Brain microvascular endothelial cell (primary cell): Measurements from ENCODE around the gene PARP1.
"Not testable (repeated sequence)": the region's sequence is repeated elsewhere in the genome, so short reads cannot be mapped to it uniquely, and the experiment has no call there.

Experiments
- DNase-seq: peaks from one replicate; pipeline ENCODE4 v3.0.0-alpha.2; 2020
- H3K27ac ChIP-seq: fragments of 250-450 bp; sonication (Bioruptor Pico); 2 replicates; pipeline ENCODE4 v1.5.1; 2020; ENCODE audit warnings: mild to moderate bottlenecking, moderate library complexity
- H3K27me3 ChIP-seq: fragments of 250-450 bp; sonication (Bioruptor Pico); replicated peaks from 2 replicates; pipeline ENCODE4 v1.5.1; 2020; ENCODE audit warnings: mild to moderate bottlenecking
- H3K36me3 ChIP-seq: fragments of 250-450 bp; sonication (Bioruptor Pico); replicated peaks from 2 replicates; pipeline ENCODE4 v1.5.1; 2020; ENCODE audit warnings: mild to moderate bottlenecking
- H3K4me3 ChIP-seq: 2 replicates; pipeline ENCODE4 v1.5.1; 2011; ENCODE audit warnings: low read depth, mild to moderate bottlenecking, control low read depth, low read length, moderate library complexity
- in situ Hi-C: cut with HindIII; loops from 2 replicates; pipeline ENCODE4 v1.10.0; 2017; ENCODE audit warnings: low sequenced_read_pairs, low pct_ligation_motif_present
- TF ChIP-seq, protein P1 (sequence below): IDR thresholded peaks from 2 replicates; pipeline ENCODE4 v1.5.1; 2011; ENCODE audit warnings: low read depth, mild to moderate bottlenecking, moderate library complexity, low read length, control low read depth, inconsistent platforms; ENCODE audit errors: missing control alignments

PARP1 gene

DNA sequence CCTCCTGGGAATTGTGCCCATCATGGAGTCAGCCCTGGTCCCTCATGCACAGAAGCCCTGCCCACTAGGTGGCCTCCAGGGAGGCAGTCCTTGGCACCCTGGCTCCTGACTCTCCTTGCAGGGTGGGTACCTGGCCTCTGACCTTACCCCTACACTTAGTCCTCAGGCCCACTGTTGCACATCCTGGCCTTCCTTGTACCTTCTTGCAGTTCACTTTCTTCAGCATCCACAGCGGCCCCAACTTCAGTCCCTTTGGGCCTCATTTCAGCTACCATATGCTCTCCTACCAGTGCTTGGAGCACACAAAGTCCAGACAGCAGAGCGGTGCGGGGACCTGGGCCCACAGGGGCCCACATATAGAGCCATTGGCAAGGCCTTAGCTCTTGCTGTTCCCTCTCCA lies 19.2 kb upstream of the PARP1 start:
- H3K4me3 ChIP-seq = no peak overlapping the region
- DNase-seq = no peak
- no peaks in the 10 kb centered on the region for H3K27me3 ChIP-seq
- in situ Hi-C loops = no loop called here
- no peaks in the 10 kb centered on the region for H3K36me3 ChIP-seq
- no peak overlapping the region for H3K27ac ChIP-seq
- TF ChIP-seq, protein P1, sequence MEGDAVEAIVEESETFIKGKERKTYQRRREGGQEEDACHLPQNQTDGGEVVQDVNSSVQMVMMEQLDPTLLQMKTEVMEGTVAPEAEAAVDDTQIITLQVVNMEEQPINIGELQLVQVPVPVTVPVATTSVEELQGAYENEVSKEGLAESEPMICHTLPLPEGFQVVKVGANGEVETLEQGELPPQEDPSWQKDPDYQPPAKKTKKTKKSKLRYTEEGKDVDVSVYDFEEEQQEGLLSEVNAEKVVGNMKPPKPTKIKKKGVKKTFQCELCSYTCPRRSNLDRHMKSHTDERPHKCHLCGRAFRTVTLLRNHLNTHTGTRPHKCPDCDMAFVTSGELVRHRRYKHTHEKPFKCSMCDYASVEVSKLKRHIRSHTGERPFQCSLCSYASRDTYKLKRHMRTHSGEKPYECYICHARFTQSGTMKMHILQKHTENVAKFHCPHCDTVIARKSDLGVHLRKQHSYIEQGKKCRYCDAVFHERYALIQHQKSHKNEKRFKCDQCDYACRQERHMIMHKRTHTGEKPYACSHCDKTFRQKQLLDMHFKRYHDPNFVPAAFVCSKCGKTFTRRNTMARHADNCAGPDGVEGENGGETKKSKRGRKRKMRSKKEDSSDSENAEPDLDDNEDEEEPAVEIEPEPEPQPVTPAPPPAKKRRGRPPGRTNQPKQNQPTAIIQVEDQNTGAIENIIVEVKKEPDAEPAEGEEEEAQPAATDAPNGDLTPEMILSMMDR = no peak

DNA sequence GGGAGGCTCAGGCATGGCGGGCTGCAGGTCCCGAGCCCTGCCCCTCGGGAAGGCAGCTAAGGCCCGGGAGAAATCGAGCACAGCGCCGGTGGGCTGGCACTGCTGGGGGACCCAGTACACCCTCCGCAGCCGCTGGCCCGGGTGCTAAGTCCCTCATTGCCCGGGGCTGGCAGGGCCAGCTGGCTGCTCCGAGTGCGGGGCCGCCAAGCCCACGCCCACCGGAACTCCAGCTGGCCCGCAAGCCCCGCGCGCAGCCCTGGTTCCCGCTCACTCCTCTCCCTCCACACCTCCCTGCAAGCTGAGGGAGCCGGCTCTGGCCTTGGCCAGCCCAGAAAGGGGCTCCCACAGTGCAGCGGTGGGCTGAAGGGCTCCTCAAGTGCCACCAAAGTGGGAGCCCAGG lies 18.5 kb upstream of the PARP1 start:
- in situ Hi-C loops, DNase-seq, H3K36me3 ChIP-seq, H3K27ac ChIP-seq, H3K27me3 ChIP-seq, H3K4me3 ChIP-seq: not testable (repeated sequence)

DNA sequence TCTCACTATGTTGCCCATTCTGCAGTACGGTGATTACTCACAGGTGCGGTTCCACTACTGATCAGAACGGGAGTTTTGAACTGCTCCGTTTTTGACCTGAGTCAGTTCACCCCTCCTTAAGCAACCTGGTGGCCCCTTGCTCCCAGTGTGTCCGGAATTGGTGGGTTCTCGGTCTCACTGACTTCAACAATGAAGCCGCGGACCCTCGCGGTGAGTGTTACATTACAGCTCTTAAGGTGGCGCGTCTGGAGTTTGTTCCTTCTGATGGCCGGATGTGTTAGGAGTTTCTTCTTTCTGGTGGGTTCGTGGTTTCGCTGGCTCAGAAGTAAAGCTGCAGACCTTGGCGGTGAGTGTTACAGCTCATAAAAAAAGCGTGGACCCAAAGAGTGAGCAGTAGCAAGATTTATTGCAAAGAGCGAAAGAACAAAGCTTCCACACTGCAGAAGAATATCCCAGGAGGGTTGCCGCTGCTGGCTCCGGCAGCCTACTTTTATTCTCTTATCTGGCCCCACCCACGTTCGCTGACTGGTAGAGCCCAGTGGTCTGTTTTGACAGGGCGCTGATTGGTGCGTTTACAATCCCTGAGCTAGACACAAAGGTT lies 17.6 kb upstream of the PARP1 start:
- H3K36me3 ChIP-seq = no peaks in the 10 kb centered on the region
- TF ChIP-seq, protein P1 = no peak
- no peak overlapping the region for H3K27ac ChIP-seq
- H3K27me3 ChIP-seq = no peaks in the 10 kb centered on the region
- no peak for DNase-seq
- H3K4me3 ChIP-seq = no peak overlapping the region
- in situ Hi-C loops = no loop called here

DNA sequence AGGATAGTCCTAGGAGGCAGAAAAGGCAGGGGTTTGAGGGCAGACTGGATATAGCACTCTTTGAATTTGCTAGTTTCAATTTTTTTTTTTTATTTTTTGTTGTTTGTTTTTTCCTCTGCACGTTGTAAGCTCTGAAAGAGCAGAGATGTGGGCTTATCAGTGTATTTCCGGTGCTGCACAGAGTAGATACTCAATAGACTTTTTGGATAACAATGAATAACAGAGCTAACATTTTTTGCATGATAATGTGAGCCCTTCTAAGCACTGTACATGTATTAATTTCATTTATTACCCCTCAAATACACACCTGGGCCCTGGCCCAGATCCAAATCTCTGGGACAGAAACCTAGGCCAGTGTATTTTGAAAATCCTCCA lies 17.1 kb upstream of the PARP1 start:
- no peak for DNase-seq
- H3K36me3 ChIP-seq = no peaks in the 10 kb centered on the region
- TF ChIP-seq, protein P1 = no peak
- in situ Hi-C loops = no loop called here
- no peak overlapping the region for H3K27ac ChIP-seq
- no peak overlapping the region for H3K4me3 ChIP-seq
- no peaks in the 10 kb centered on the region for H3K27me3 ChIP-seq

DNA sequence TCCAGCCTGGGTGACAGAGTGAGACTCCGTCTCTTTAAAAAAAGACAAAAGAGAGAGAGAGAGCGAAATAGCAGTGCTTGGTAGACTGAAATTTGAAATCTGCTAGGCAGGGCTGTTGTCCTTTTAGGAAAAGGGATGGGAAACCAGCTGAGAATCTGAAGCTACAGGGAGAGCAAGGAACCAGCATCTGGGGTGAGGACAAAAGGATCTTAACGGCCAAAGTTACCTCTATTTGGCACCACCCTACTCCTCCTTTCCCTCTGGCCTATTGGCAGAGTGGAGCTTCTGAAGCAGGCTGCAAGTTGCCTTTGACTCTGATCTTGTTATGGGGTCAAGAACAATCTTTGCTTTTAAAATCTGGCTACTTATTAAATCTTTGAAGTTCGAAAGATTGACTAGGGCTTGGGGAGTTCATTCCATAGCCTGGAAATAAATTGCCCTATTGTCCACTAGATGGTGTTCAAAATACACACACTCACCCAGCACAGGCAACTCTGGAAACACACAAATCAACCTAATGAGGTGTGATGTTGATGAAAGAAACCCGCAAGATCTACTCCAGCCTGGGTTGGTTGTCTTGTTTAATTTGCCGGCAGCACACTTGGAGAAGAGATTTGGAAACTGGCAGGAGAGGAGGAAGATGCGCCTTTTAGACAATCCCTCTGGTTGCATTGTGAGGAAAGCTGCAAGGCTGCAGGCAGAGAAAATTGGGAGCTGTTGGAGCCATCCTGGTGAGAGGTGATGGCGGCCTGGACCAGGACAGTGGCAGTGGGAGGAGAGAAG lies 16.5 kb upstream of the PARP1 start:
- Histone ChIP-seq H3K27me3 (no peaks in the 10 kb centered on the region), H3K36me3 (no peaks in the 10 kb centered on the region), H3K4me3 (no peak overlapping the region), H3K27ac (no peak overlapping the region)
- DNase-seq = no peak
- TF ChIP-seq, protein P1 = peak; percentile 62
- in situ Hi-C loops = no loop called here

DNA sequence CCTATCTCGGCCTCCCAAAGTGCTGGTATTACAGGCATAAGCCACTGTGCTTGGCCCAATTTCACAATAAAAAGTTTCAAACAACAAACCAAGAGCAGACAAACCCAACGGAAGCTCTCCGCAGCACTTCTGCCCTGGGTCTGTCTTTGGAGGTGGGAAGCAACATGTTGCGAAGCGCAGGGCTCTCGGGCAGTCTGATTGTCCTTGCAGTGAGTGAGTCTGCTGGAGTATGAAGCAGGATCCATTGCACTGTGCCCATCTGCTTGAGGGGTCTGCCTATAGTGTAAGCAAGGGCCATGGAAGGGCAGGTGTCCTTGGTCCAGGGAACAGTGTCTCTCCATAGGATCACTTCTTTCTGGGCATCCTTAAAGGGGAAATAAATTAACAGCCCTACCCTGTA lies 14.6 kb upstream of the PARP1 start:
- DNase-seq = no peak
- in situ Hi-C loops = no loop called here
- TF ChIP-seq, protein P1 = no peak
- Histone ChIP-seq H3K27ac (no peak overlapping the region), H3K4me3 (no peak overlapping the region), H3K36me3 (no peaks in the 10 kb centered on the region), H3K27me3 (no peaks in the 10 kb centered on the region)
